Measurements from ENCODE around the gene CFAP47.
"Not testable (repeated sequence)": the region's sequence is repeated elsewhere in the genome, so short reads cannot be mapped to it uniquely, and the experiment has no call there.

Gene CFAP47, protein sequence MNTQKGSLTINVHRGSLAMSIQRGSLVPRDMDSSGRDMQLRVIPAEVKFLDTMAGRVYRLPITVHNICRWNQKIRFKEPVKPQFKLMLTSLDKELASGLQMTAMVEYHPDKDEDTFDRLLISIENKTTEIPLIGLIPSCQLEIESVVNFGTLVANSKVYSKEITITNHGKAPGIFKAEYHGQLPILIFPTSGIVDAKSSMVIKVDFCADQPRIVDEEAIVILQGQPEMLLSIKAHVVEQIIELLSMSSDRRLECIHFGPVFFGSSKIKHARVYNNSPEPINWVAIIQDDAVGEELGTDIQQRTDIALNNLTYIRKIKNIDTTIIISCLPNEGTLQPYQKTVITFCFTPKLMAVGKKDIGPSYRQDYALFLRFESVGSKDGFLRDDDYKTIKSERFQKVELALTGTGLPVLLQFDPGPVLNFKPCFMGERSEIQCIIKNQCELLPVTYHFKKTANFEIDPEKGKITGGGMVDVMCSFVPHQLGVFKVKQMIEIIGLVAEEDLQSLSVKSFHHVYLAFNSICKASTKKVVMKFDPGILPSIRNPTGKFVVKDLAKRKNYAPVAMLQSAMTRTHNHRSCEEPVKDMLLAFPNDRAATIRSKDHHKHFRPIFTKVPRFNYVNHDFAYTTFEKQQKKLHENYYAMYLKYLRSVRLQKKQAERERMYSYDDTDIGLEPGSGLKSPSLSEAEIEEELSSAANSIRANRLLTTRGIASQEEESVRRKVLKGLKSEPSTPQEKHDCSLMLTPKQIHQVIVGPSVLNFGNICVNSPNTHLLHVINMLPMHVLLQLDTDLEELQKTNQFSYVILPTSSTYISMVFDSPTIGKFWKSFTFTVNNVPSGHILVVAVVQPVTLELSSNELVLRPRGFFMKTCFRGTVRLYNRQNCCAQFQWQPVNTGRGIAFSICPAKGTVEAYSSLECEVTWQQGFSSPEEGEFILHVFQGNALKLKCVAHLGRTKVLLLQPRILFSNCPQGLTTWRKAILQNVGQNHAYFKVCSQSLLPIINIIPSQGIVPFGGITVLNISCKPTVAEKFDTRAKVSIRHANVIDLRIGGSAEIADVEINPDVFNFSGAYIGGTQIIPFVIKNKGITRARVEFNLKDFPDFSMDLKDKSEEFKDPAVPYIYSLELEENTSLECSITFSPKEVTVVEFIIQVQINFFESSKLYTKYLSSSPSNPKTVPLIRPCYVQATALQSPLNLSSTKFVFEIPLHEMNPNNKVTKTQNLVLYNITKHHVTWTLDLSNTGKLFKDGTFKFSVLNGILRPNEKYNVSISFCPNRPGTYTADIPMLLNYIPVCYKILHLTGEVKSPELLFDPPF (N-terminal part only)

DNA sequence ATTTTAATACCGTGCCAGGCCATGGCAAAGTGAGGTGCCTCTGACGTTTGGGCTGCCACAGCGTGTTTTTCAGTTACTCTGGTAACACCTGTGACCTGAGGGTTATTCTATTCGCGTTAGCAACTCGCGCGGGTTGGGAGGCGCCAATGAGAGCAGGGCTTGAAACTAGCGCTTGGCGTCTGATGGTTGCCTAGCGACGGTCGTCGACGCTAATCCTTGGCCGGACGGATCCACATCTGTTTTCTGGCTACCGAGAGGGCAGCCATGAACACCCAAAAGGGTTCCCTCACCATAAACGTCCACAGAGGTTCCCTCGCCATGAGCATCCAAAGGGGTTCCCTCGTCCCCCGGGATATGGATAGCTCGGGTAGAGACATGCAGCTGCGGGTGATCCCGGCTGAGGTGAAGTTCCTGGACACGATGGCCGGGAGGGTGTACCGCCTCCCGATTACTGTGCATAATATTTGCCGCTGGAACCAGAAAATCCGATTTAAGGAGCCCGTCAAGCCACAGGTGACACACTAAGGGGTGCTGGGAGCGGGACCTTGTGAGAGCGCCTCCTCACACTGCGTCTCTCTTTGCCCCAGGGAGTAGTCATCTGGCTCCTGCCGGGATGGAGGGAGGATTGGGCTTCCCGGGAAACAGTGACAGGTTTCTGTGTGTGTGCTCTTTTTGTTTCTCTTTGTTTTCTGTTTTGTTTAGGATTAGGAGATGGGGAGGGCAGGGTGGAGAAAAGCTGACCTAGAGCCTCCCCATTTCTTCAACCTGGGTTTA lies at the start of gene CFAP47:
CFAP47 (plus strand) TSS at position 199 of the 774 bp plus-strand sequence; CDS start at position 265, 66 bp downstream.
- no peak for DNase-seq

DNA sequence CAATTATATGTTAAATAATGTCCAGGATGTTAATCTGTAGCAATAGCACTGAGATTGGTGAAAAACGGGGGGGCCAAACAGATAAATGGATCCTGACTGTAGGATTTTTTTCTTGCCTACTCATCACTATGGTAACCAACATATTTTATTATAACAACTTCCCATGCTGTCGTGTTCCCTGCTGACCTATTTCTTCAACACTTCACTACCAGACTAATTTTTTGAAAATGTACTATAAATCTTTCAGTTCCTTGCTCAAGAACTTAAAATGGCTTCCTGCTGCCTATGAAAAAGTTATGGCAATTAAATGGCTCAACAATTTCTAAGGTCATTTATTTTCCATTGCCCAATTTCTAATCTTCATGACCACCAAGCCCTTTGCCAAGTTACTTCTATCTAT lies 38.9 kb upstream of the CFAP47 start:
- DNase-seq = no peak

DNA sequence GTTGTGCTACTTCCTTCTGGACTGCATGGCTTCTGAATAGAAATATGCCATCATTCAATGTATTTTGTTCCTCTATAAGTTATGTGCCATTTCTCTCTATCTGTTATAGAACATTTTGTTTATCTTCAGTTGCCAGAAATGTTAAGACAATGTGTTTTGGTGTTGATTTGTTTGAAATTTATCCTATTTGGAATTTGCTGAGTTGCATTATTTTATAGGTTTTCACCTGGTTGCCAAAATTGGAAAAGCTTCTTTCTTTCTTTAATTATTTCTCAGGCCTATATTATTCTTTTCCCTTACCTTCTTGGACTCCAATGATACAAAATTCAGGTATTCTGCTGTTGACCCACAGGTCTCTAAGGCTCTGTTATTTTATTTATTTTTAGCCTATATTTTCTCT lies 33.4 kb upstream of the CFAP47 start:
- DNase-seq = no peak

DNA sequence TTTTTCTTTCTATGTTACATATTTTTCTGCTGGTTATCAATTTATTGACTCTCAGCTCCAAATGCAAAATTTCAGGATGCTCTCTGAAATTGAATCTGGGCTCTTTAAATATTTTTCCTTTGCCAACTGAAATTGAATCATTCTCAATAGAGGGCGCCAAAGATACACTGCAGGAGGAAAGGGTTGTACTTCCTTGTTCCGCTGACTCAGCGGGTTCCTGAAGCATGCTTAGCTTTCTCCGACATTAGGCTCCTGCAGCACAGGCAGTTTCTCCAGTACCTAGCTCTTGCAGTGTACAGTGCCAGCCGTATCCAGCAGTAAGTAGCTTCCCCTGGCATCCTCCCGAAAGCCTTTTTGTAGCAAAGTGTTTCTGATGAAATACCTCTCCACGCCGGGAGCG lies 28.8 kb upstream of the CFAP47 start:
- peak; percentile 66 for DNase-seq

DNA sequence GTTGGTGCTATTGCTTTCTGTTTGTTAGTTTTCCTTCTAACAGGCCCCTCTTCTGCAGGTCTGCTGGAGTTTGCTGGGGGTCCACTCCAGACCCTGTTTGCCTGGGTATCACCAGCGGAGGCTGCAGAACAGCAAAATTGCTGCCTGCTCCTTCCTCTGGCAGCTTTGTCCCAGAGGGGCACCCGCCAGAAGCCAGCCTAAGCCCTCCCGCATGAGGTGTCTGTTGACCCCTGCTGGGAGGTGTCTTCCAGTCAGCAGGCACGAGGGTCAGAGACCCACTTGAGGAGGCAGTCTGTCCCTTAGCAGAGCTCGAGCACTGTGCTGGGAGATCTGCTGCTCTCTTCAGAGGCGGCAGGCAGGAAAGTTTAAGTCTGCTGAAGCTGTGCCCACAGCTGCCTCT lies 67.3 kb downstream of the CFAP47 start:
- not testable (repeated sequence) for DNase-seq

DNA sequence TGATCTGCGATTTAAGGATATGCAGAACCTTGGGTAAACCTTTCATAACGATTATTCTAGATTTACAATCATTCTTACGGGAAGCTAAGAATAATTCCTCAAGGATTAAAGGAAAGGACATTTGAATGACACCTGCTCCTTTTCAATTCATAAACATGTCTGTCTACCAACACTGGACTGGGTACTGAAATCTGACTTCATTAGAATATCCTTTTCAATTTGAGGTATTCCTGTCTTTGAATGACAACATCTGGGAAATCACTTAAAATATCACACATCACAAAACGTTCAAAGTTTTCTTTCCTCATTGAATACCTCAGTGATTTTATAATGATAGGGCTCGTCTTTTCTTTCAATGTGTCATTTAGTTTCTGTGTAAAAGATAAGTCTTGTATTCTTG lies 87.7 kb downstream of the CFAP47 start:
- no peak for DNase-seq

GRCh38 chrX:36019125-36019524 lies 99.6 kb downstream of the CFAP47 start:
- no peak for DNase-seq

- no peak for DNase-seq
Observed at GRCh38 chrX:36035550-36035949, 116.0 kb downstream of the CFAP47 start.

DNA sequence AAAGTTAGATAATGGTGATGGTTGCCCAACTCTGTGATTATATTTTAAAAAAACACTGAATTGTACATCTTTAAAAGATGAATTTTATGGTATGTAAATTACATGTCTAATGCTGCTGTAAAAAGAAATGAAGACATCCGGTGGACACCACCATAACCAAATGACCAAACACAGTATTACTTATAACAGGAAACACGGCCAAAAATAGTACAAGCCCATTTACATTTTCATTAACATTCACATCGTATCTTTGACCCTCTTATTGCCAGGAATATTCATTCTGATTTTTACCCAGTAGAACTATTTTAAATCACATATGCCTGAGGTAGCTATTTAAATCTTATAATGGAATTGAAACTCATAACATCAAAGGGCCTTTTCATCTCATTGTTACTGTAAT lies 143.2 kb downstream of the CFAP47 start:
- DNase-seq = no peak

DNA sequence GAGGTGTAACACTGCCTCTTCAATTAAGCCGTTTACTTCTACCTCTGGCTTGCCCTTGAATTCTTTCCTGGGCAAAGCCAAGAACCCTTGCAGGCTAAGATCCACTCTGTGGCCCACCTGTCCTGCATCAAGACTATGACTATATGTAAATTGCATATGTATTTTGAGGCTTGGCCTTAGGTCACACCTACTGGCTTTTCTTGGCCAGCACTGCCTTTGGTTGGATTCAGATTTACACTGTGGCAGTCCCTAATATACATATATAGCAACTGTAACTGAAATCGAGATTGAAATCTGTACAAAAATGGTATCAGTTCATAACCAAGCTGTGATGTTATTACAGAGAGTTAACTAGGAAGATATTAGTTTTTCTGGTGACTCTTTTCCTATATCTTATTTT lies 151.5 kb downstream of the CFAP47 start:
- no peak for DNase-seq

- not testable (repeated sequence) for DNase-seq
Observed at GRCh38 chrX:36075009-36075408, 155.5 kb downstream of the CFAP47 start.

DNA sequence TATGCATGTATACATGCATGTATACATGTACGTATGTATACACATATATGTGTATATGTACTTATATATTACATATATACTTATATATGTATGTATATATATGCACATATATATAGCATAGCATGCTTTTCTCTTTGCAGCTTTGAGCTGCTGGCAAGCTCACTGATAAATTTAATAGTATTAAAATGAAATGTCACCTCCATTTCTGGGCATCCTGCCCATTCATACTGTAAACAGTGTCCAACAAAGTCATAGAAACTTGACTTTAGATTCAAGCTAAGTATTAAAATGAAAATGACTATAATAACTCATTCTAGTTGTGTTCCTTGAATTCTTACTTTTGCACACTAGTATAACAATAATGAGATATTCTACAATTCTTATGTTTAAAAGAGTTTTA lies 163.7 kb downstream of the CFAP47 start:
- DNase-seq = no peak

DNA sequence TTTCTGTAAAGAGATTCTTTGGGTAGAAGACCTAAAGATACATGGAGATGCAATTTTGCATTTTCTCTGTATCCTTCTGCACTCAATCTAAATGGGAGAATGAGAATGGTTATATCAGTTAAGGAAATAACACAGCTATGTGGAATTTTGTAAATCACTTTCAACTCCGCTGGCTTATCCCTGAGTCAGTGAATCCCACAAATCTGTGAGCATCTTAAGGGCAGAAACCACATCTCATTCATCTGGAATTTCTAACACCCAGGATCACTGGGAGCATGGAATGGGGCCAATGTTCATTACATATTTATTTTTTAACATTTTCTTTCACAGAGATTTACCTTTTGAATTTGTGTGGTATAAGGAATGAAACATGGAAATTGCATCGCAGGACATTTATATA lies 167.8 kb downstream of the CFAP47 start:
- DNase-seq = no peak

DNA sequence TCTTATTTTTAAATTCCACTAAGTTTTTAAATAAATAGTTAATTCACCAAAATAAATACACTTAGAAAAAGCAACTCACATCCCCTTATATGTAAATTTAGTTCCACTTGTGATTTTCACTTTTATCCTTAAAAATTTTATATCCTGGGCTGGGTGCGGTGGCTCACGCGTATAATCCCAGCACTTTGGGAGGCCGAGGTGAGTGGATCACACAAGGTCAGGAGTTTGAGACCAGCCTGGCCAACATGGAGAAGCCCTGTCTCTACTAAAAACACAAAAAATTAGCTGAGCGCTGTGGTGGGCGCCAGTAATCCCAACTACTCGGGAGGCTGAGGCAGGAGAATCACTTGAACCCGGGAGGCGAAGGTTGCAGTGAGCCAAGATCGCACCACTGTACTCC lies 169.4 kb downstream of the CFAP47 start:
- not testable (repeated sequence) for DNase-seq

- no peak for DNase-seq
Observed at GRCh38 chrX:36102425-36102824, 182.9 kb downstream of the CFAP47 start.

- no peak for DNase-seq
Observed at GRCh38 chrX:36116222-36116621, 196.7 kb downstream of the CFAP47 start.

DNA sequence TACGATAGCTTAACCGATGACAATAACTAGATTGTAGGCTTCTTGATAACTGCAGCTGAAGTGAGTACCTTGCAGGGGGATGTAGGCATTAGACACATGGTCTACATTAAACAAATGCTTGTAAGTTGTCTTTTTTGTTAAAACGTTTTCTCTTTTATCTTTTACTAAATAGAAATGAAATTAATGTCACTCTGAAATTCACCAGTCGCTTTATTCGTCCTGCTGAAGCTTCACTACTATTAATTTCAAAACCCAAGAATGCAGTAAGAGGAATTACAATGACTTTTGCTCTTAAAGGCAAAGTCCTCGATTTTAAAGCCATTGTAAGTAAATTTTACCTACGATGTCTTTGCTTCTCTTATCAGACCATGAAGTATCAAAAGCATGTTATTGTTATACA lies 239.7 kb downstream of the CFAP47 start:
- no peak for DNase-seq

GRCh38 chrX:36160081-36160480 lies 240.5 kb downstream of the CFAP47 start:
- peak; percentile 76 for DNase-seq

DNA sequence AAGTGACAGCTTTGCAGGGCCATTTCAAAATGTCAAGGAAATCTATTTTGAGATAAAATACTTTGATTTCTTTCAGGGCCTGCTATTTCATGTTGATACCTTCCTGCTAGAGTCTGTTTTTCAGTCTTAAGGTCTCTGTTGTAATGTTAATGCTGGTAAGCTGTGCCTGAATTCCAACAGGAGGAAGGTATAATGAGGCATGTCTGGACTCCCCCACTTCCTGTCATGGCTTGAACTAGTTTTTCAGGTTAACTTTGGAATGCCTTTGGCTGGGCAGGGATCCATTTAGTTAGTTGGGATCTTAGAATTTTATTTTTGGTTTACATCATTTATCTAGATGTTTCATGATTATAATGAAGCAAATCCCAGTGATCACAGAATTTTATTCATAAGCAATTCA lies 279.0 kb downstream of the CFAP47 start:
- no peak for DNase-seq

DNA sequence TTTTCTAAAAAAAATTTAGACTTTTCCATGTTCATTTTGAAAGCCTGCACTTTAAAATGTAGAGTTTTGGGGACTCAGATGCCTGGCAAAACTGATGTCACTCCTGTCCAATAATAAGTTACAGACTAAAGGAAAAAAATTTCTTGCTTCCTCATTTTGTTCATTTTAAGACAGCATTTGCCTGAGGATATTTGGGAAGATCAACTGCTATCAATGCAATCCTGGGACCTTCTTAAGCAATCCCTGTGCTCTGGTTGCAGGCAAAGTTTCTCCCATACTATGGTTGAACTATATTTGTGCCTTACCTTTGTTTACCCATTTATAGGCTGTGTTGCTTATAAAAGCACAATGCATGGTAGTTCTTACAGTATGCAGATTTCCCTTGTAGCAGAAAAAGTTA lies 280.4 kb downstream of the CFAP47 start:
- peak; percentile 61 for DNase-seq

- DNase-seq = no peak
Observed at GRCh38 chrX:36214924-36215323, 295.4 kb downstream of the CFAP47 start.

DNA sequence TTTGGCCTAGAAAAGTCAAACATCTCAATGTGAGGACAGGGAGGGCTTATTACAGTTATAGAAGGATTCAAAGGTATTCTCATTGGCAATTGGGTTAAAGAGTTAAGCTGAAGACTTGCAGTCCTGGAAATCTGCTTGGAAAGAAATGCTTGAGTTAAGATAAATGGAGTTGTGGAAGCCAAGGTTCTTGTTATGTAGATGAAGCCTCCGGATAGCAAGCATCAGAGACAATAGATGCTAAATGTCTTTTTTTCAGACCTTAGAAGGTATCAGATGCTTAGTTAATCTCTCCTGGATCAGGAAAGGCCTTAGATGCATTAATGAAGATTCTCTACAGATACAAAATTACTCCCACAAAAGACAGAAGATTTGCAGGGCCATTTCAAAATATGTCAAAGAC lies 299.3 kb downstream of the CFAP47 start:
- DNase-seq = no peak
